ENCODE data around the gene SLC12A7.
"Not testable (repeated sequence)": the region's sequence is repeated elsewhere in the genome, so short reads cannot be mapped to it uniquely, and the experiment has no call there.

SLC12A7 gene

GRCh38 chr5:1004461-1005248 lies 107.2 kb downstream of the SLC12A7 start:
- no peak for FAIRE-seq
- DNase-seq (ENCODE audit: extremely low spot score, insufficient read length, low read depth), result no peak

- no peak for DNase-seq (ENCODE audit: extremely low spot score, insufficient read length, low read depth)
- FAIRE-seq, result no peak
These were observed 108.4 kb downstream of the SLC12A7 start for GRCh38 chr5:1003296-1003937.

GRCh38 chr5:1002836-1003235 lies 109.0 kb downstream of the SLC12A7 start:
- FAIRE-seq, result no peak
- DNase-seq (ENCODE audit: extremely low spot score, insufficient read length, low read depth), result no peak

- no peak for FAIRE-seq
- DNase-seq (ENCODE audit: extremely low spot score, insufficient read length, low read depth), result no peak
These were observed 109.7 kb downstream of the SLC12A7 start for GRCh38 chr5:1002271-1002546.

- FAIRE-seq (no peak), DNase-seq (ENCODE audit: extremely low spot score, insufficient read length, low read depth) (no peak)
These were observed 110.2 kb downstream of the SLC12A7 start for GRCh38 chr5:1001406-1002270.

GRCh38 chr5:1000831-1001230 lies 111.0 kb downstream of the SLC12A7 start:
- not testable (repeated sequence) for FAIRE-seq; DNase-seq (ENCODE audit: extremely low spot score, insufficient read length, low read depth)

Data from GM18507 (cell line).